Measurements from ENCODE around the gene CCDC28B.
"Not testable (repeated sequence)": the region's sequence is repeated elsewhere in the genome, so short reads cannot be mapped to it uniquely, and the experiment has no call there.

CCDC28B gene

GRCh38 chr1:32200226-32201010 lies at the start of gene CCDC28B:
CCDC28B (plus strand) TSS chr1:32200595; CDS start chr1:32201936, 1,341 bp downstream.
- DNase-seq = peak; percentile 40

DNA sequence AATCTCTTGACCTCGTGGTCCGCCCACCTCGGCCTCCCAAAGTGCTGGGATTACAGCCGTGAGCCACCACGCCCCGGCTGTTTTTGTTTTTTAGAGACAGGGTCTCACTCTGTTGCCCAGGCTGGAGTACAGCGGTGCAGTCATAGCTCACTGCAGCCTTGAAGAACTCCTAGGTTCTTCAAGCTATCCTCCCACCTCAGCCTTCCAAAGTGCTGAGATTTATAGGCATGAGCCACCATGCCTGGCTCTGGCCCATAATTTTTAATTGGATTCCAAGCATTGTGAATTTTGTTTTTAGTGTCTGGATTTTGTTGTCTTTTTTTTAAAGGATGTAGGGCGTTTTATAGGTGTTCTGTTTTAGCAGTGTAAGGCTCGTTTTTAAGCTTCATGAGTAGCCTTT lies 49.5 kb upstream of the CCDC28B start:
- no peak for DNase-seq

GRCh38 chr1:32151319-32151787 lies 49.0 kb upstream of the CCDC28B start:
- no peak for DNase-seq

DNA sequence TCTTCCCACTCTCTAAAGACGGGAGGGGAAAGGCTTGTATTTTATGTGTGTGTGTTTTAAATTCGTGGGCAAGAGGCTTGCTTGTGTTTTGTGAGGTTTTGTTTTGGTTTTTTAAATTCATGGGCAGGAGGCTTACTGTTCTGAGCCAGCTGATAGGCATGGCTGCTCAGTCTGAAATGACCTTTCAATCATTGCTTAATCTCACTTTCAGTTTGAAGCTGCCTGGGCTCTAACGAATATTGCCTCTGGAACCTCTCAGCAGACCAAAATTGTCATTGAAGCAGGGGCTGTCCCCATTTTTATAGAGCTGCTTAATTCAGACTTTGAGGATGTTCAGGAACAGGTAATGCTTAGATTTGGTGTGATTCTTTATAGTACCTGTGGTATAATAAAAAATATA lies 41.2 kb upstream of the CCDC28B start:
- DNase-seq = no peak

- DNase-seq = no peak
Observed at GRCh38 chr1:32163405-32163804, 37.0 kb upstream of the CCDC28B start.

DNA sequence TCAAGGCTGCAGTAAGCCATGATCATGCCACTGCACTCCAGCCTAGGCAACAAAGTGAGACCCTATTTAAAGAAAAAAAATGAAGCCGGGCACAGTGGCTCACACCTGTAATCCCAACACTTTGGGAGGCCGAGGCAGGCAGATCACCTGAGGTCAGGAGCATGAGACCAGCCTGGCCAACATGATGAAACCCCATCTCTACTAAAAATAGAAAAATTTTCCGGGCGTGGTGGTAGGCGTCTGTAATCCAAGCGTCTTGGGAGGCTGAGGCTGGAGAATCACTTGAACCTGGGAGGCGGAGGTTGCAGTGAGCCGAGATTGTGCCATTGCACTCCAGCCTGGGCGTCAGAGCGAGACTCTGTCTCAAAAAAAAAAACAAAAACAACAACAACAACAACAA lies 34.8 kb upstream of the CCDC28B start:
- not testable (repeated sequence) for DNase-seq

- no peak for DNase-seq
Observed at GRCh38 chr1:32170991-32171390, 29.4 kb upstream of the CCDC28B start.

GRCh38 chr1:32172621-32173245 lies 27.7 kb upstream of the CCDC28B start:
- no peak for DNase-seq

DNA sequence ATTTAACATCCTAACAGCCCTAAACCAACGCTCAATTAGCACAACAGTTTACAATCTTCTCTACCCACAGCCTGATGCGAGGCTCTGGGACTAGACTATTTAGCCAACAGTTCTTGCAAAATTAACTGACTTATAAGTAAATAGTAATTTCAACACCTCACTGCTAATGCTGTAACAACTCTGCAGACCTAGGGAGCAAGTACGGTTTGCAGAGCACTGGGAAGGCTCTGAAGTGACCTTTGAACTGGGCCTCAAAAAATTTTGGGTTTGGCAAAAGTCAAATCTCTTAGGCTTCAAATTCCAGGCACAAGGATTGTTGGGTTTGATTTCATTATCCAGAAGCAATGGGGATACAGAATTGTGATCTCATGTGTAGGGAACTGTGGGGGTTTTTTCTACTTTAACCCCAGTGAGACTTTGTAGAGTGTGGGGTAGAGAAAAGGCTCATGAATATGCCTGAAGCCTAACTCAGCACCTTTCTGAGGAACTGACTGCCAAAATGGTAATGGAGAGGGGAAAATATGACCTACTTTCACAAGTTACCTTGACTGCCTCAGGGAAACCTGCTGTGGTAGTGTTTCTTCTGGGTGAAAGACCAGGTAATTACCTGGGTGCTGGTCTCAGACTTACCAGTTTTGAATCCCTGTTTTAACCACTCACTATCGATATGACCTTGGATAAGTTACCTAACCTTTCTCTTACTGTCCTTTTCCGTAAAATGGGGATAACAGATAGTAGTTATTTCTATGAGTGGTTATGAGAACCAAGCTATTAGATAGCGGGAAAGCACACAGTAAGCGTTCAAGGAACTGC lies 21.8 kb upstream of the CCDC28B start:
- no peak for DNase-seq

- no peak for DNase-seq
Observed at GRCh38 chr1:32179193-32179442, 21.3 kb upstream of the CCDC28B start.

- peak; percentile 87 for DNase-seq
Observed at GRCh38 chr1:32179443-32180185, 20.8 kb upstream of the CCDC28B start, which contains the start of gene TXLNA. TXLNA (plus strand) TSS chr1:32179675; CDS start chr1:32180346, 671 bp downstream.

DNA sequence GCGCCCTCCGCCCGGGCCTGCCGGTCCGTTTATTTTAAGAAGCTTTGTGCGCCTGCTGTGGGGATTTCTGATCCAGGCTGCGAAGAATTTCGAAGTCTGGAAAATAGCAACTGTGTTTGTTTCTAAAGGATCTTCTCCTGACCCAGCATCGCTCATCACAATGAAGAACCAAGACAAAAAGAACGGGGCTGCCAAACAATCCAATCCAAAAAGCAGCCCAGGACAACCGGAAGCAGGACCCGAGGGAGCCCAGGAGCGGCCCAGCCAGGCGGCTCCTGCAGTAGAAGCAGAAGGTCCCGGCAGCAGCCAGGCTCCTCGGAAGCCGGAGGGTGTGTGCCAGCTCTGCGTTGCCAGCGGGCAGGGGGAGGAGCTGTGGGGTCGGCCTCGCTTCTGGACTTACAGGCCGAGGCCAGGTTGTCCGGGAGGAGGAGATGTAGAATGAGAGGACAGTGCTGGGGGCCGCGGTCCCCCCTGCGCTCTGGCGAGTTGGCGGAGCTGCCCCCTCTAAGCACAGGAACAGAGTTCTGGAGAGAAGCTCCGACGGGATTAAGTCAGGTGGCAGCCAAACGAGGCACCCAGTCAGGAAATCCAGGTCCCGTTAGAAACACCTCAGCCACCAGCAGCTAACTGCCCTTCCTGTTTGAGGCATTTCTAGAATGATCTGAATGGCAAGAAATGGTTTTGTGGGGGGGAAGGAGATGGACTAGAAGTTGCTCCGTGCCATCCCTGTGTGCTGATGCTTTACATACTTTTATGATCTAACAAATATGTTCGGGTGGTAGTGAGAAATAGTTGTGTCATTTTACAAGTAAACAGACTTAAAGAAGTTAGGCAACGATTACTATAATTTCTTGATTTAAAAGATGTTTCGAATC lies 20.0 kb upstream of the CCDC28B start:
- no peak for DNase-seq

DNA sequence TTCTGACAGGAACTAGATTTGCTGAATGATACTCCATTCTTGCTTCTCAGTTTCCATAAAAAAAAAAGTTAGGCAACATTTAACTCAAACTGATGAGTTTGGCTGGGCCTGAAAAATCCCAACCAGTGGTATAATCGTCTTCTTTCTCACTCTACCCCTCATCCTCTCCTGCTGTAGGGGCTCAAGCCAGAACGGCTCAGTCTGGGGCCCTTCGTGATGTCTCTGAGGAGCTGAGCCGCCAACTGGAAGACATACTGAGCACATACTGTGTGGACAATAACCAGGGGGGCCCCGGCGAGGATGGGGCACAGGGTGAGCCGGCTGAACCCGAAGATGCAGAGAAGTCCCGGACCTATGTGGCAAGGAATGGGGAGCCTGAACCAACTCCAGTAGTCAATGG lies 19.3 kb upstream of the CCDC28B start:
- DNase-seq = no peak

DNA sequence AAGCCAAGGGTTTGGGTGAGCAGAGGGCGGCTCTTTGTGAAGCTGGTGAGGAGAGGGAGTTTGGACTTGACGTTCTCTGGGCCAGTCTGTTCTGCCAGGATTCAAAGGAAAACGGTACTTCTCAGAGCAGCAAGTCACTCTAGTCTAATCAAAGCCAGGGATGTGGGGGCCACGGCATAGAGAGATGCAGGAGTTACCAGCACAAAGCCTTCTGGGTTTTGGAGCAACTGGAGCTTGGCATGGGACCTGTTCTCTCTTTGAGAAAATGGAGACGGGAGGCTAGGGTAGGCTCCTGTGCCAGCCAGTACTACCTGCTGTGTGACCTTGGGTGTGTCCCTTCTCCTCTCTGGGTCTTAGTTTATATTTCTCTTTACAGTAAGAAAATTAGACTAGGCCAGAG lies 18.8 kb upstream of the CCDC28B start:
- no peak for DNase-seq

- DNase-seq = no peak
Observed at GRCh38 chr1:32182060-32182459, 18.3 kb upstream of the CCDC28B start.

- DNase-seq = no peak
Observed at GRCh38 chr1:32184650-32185049, 15.7 kb upstream of the CCDC28B start.

GRCh38 chr1:32186077-32186476 lies 14.3 kb upstream of the CCDC28B start:
- no peak for DNase-seq

GRCh38 chr1:32186491-32186890 lies 13.9 kb upstream of the CCDC28B start:
- no peak for DNase-seq

GRCh38 chr1:32187850-32188249 lies 12.5 kb upstream of the CCDC28B start:
- DNase-seq = no peak

GRCh38 chr1:32192220-32192948 lies 8.0 kb upstream of the CCDC28B start:
- no peak for DNase-seq

DNA sequence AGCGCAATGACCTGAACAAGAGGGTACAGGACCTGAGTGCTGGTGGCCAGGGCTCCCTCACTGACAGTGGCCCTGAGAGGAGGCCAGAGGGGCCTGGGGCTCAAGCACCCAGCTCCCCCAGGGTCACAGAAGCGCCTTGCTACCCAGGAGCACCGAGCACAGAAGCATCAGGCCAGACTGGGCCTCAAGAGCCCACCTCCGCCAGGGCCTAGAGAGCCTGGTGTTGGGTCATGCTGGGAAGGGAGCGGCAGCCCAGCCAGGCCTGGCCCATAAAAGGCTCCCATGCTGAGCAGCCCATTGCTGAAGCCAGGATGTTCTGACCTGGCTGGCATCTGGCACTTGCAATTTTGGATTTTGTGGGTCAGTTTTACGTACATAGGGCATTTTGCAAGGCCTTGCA lies 5.4 kb upstream of the CCDC28B start:
- DNase-seq = no peak
